ENCODE results near the gene MTHFD1L.

- TF ChIP-seq CTCF (IDR thresholded peaks at IDR 0.05) (no peak), POLR2A (IDR thresholded peaks at IDR 0.05) (no peak), POLR2AphosphoS5 (IDR thresholded peaks at IDR 0.05) (no peak), EP300 (IDR thresholded peaks at IDR 0.05) (no peak)
Observed at GRCh38 chr6:150979826-150980350, 114.4 kb downstream of the MTHFD1L start.

Measured in stomach (tissue), 4 donors.